RPMI8226 (cell line): Measurements from ENCODE around the gene P2RY4.
"Not testable (repeated sequence)": the region's sequence is repeated elsewhere in the genome, so short reads cannot be mapped to it uniquely, and the experiment has no call there.

Experiments
- DNase-seq: peaks from one replicate; pipeline ENCODE4 v3.0.0-alpha.2; 2015

The P2RY4 gene

DNA sequence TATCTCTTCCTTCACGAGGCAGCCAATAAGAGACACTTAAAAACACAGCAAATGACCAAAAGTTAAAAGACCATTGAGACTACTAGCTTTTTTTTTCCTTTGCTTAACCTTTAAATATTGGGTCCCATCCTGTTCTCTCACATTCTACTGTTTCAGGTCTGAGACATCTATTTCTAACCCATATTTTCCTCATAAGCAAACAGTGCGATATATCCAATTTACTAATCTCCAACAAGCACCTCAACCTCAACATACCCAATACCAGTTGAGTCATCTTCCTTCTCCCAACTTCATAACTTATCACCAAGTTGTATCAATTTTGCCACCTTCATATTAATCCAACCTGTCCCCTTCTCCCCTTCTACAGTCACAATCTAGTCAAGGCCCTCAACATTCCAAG lies 18.5 kb downstream of the P2RY4 start:
- no peak for DNase-seq

DNA sequence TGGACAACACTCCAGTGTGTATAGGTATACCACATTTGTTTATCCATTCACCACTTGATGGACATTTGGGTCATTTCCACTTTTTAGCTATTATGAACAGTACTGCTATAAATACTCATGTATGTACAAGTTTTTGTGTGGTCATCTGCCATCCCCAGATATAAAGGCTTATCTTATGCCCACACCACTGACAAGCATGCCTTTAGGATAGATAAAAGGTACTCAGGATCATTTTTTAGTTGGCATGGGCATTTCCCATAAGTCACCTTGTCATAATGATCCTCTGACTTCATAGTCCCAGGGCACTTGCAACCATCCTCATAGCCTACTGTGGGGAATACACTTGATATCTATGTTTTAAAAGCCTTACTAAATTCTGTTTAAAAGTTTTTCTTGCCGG lies 19.3 kb downstream of the P2RY4 start:
- DNase-seq = no peak

GRCh38 chrX:70234355-70234754 lies 25.6 kb downstream of the P2RY4 start, which contains the start of gene AWAT1:
TSS of gene AWAT1 (plus strand) at chrX:70234655. CDS start at chrX:70234696, 41 bp downstream.
- no peak for DNase-seq

DNA sequence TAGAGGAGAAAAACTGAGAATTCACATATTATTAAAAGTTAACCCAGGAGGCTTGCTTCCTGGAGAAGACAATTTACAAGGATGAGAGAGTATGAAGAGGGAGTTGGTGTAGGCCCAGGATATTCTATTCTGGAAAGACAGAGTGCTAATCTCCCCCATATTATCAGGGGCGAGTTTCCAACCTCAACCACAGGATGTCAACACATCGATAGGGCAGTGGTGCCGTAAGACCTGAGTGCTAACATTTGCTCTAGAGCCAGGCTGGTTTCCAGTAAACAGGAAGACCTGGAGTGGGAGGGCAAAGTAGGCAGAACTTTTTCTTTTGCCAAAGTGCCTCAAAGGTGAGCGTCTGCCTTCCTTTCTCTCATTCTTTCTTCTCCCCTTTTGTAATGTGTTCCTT lies 28.3 kb downstream of the P2RY4 start:
- no peak for DNase-seq

DNA sequence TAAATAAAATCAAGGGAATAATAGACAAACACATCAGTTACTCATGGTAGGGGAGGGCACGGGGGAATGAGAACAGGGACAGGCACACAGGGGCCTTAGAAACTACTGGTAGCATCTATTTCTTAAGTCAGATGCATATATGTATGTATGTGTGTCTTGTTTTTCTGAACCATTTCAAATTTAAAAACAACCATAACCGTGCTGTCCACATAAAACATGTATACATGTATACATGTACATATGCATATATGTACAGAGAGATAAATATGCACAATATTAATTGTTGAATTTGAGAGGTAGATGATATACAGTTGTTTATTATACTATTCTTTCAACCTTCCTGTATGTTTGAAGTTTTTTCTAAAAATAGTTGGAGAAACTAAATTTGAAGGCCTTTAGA lies 33.3 kb downstream of the P2RY4 start:
- no peak for DNase-seq

DNA sequence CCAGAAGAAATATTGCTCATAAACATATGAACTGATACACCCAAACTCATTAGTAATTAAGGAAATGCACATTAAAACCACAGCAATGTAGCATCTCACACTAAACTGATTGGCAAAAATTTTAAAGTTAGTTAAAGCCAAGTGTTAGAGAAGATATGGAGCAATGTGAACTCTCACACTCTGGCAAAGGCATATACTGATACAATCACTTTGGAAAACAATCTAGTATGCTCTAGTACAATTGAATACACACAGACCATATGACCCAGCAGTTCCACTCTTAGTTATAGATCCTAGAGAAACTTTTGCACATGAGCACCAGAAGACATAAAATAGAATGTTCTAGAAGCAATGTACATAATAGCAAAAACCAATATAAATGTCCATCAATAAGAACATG lies 34.0 kb downstream of the P2RY4 start:
- DNase-seq = no peak

- DNase-seq = peak; percentile 14
These were observed 39.9 kb downstream of the P2RY4 start for GRCh38 chrX:70219938-70220764.

- not testable (repeated sequence) for DNase-seq
These were observed 50.4 kb downstream of the P2RY4 start for GRCh38 chrX:70209570-70209969.

- DNase-seq = no peak
These were observed 51.5 kb downstream of the P2RY4 start for GRCh38 chrX:70208479-70208878.
